T47D (cell line): ENCODE results near the gene C17orf50.

ENCODE experiments used
- DNase-seq, 2 experiments: peaks; one replicate each; pipeline versions ENCODE4 v3.0.0 to v3.0.0-alpha.2; 2011 to 2012; ENCODE audit warnings: low read depth in 1 of 2, low spot score in 1 of 2
- JUND ChIP-seq: IDR thresholded peaks from 2 replicates; pipeline ENCODE4 v1.6.1; 2012; ENCODE audit warnings: low read depth
- in situ Hi-C: cut with HindIII; loops from 2 replicates; pipeline ENCODE4 v1.10.0; 2016; ENCODE audit warnings: low sequenced_read_pairs, low pct_unique_long_range_greater_than_20kb

C17orf50 gene

DNA sequence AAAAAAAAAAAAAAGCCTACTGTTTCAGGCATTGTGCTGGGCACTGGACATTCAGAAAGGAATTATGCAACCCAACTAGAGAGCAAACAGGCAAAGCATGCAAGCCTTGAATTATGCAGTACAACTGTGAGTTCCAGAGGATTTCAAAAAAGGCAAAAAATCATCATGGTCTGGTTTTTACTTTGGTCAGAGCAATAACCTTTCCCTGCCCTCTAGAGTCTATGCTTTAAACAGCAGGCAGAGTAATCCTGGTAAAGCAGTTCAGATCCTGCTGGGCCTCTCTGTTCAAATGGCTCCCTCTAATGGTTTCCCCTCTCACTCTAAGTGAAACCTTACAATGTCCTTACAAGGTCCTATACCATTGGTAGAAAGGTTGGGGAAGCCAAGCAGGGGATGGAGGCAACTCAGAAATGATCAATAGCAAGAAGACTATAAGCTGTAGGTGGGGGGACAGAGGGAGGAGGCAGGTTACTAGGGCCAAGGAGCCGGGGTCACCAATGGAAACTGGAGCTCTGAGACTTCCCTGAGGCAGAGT, 44.0 kb downstream of the C17orf50 start:
- TF ChIP-seq JUND: no peak
- peak; percentile 83 to 95 for DNase-seq
- in situ Hi-C loops: no loop called here

DNA sequence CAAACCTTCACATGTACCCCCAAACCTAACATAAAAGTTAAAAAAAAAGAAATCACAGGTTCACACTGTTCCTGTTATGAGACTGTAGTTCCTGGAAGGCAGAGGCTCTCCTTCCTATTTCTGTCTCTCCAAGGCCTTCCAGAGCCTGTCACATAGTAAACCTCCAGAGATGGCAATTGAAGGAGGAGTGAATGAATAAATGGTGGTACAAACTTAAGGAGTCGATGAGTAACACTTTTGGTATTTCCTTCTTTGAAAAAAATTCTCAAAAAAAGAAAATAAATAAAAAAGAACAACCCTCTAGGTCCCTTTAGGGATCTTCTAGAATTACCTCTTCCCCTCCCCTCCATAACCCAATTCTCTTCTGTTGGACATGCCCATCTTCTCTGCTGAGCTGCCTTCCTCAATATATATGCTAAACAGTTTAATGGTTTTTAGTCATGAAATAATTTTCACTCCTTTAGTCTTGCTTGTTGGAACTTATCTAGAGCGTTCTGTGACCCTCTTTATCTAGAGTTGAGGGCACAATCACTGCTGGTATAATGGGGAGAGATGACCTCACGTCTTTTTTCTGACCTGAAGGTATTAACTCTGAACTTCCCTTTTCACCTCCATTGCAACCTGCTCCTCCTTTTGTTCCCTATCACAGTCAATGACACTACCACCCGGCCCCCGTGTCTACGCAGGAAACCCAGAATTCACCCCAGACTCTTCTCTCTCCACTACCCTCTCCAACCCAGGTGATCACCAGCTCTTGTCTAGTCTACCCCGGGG, 46.9 kb downstream of the C17orf50 start:
- DNase-seq: no peak
- TF ChIP-seq JUND: no peak
- in situ Hi-C loops: no loop called here

DNA sequence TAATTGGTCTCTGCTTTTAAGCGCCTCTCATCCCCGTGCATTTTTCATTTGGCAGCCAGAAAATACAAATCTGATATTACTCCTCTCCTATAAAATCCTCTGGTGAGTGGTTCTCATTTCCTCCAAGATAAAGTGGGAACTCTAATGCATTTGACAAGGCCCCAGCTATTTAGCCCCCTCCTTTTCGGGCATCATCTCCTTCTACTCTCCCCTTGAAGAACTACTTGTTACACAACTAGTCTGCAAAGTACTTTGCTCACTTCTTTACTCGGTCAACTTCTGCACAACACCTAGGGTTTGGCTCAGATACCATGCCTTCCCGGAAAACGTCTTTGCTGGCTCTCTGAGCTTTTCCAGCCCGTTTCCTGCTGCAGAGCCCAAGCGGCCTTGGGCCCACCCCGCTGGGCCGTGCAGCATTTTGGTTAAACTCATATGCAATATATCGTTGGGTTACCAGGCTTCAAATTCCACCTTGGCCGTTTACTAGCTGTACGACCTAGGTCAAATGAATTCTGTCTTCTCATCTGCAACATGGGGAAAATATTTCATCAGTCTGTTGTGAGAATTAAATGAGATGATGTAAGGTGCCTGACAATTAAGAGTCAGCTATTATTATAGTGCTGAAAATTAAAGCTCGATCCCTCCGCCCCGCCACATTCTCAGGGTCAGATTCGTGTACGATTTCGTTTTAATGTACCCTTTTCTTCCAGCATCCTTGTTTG, 47.7 kb downstream of the C17orf50 start:
- in situ Hi-C loops: no loop called here
- no peak for TF ChIP-seq JUND
- no peak for DNase-seq

DNA sequence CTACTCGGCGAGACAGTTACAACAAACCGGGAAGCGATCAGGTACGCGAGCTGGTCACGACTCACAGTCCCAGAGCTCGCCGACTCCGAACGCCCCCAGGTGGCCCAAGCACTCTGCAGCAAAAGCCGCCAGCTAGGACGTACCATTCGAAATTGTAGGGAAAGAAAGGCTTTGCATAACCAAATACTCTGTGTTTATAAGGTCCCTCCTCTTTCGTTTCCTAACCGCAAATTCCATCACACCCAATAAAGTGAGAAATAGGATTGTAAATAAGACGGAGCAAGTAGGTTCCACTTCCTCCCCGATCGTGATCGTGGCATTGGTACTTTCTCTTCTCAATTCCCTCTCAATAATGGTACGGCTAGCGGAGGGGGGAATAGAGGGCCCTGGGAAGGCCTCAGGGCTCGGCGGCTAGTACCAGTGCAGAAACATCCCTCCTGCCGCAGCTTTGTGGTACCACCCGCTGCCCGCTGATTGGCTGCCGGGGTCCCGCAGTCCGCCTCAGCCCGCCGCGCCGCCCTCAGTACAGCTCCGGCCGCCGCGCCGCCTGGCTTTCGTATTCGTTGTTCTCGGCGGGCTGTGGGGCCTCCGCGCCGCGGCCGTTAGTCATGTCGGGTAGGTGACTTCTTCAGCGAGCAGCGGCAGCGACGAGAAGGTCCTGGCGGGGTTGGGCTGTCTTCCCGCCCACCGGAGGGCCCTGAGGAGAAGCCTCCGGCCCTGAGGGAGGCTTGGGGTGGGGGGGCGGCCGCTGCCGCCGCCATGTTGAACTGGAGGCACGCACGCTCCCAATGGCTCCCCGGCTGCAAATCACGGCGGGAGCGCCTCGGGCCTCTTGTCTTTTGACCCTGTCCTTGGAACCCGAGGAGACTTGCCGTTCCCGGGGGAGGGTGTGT, 48.5 kb downstream of the C17orf50 start, which contains the start of gene TAF15:
TAF15 (plus strand) TSS at position 523 of the 893 bp plus-strand sequence; CDS start at position 609, 86 bp downstream.
- DNase-seq: peak; percentile 86 to 100
- peak; percentile 72 for TF ChIP-seq JUND
- in situ Hi-C loops: no loop called here

DNA sequence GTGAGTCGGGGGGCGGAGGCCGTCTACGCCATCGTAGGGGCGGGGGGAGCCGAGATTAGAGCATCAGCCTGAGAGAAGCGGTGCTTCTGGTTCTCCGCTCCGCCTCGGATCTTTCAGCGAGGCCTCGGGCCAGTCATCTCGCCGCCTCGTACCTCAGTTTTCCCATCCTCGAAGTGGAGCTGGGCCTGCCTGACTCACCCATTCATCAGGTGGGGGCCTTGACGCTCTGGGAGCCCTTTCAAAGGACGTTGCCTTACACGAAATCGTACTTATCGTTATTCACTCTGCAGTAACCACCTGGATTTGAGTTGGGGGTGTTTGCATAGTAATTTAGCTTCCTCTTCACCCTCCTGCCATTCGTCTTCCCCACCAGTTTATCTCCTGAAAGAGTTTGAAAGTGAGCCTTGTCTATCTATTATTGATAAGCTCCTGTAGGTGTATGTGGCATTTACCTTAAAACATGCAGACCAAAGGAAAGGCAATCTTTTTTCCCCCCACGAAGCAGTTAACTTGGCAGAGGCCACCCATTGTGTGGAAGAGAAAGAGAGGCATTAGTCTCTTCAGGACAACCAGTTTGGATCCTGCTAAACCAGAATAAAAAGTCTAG, 49.3 kb downstream of the C17orf50 start:
- TF ChIP-seq JUND: no peak
- in situ Hi-C loops: no loop called here
- DNase-seq: peak in 1 of 2 experiments; percentile 44

DNA sequence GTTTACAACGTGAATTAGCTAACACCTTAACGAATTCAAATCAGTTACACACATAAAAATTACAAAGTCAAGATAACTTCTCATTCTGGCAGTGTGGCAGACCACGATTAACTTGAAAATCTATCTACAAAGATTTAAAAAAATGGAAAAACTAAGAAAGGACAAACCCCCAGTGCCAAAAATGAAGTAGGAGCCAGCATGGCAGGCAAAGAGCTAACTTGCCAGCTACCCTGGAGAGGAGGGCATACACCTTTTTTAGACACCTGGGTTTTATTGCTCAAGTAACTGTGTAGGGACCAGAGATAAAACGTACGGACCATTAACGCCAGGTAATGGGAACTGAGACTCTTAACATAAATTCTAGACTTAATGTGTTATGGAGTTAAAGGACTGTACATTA, 51.1 kb downstream of the C17orf50 start:
- in situ Hi-C loops: no loop called here
- DNase-seq: no peak
- TF ChIP-seq JUND: no peak

DNA sequence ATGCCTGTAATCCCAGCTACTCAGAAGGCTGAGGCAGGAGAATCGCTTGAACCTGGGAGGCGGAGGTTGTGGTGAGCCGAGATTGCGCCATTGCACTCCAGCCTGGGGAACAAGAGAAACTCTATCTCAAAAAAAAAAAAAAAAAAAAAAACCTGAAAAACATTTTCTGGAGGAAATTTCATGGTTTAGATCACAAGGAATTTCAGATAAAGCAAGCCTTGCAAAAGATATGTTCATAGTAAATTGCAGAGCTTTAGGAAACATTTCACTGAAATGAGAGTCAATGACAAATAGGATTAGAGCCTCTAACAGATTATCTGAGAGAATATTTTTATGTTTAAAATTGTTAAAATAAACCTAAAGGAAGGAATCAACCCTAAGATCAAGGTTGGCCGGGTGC, 51.8 kb downstream of the C17orf50 start:
- no peak for DNase-seq
- in situ Hi-C loops: no loop called here
- TF ChIP-seq JUND: no peak
